Urinary bladder (tissue), 4 donors: Measurements from ENCODE around the gene DGKD. TPM values are rescaled to one million over a fixed set of nuclear protein-coding genes. Genes with fewer than 3 reads are reported as not detected.

ENCODE experiments used
- DNase-seq: peaks from one replicate; pipeline ENCODE4 v3.0.0-alpha.2; 2015; ENCODE audit errors: extremely low spot score
- H3K27ac ChIP-seq: one replicate; pipeline ENCODE4 v1.5.1; 2013; ENCODE audit warnings: low read depth, mild to moderate bottlenecking, moderate library complexity
- H3K36me3 ChIP-seq: one replicate; pipeline ENCODE4 v1.6.1; 2013; ENCODE audit warnings: mild to moderate bottlenecking, moderate library complexity; ENCODE audit not compliant: insufficient read depth
- H3K4me1 ChIP-seq: one replicate; pipeline ENCODE4 v1.6.1; 2013; ENCODE audit warnings: mild to moderate bottlenecking, moderate library complexity; ENCODE audit not compliant: insufficient read depth
- H3K4me3 ChIP-seq: one replicate; pipeline ENCODE4 v1.5.1; 2013; ENCODE audit warnings: low read depth, low read length
- WGBS: extraction: QIAGEN DNeasy Blood & Tissue Kit; methylation state at CpG from one replicate; pipeline ENCODE4 v1.1.7; 2013; 5-methylcytosine and 5-hydroxymethylcytosine counted together
- polyA plus RNA-seq: library from polyadenylated mRNA; stranded (reverse); fragments of 200-250 nt; gene quantifications from one replicate; pipeline ENCODE4 v1.2.3, GENCODE V29; 2013
- small RNA-seq: library from RNA; depleted of rRNA; stranded (forward); fragments of <200 nt; gene quantifications from one replicate; pipeline ENCODE3, GENCODE V24; 2014
- total RNA-seq: library from RNA; depleted of rRNA; stranded (reverse); fragments of >200 nt; gene quantifications from one replicate; pipeline ENCODE4 v1.2.3, GENCODE V29; 2014
- donor health status: healthy with polysubstance abuse.
- donor health status: healthy.

DGKD gene
- total and polyA plus RNA-seq, 2 donors, result 13.3 to 26.4 TPM

- Histone ChIP-seq H3K36me3 (peaks cover 4% of the 10 kb centered on the region), H3K4me1 (no peaks in the 10 kb centered on the region), H3K27ac (no peak overlapping the region), H3K4me3 (no peak overlapping the region)
- WGBS, result 65% methylated on average over 2 of the region's 2 CpGs
- DNase-seq, result no peak
These were observed 145.6 kb downstream of the DGKD start for GRCh38 chr2:233499928-233500327.

DNA sequence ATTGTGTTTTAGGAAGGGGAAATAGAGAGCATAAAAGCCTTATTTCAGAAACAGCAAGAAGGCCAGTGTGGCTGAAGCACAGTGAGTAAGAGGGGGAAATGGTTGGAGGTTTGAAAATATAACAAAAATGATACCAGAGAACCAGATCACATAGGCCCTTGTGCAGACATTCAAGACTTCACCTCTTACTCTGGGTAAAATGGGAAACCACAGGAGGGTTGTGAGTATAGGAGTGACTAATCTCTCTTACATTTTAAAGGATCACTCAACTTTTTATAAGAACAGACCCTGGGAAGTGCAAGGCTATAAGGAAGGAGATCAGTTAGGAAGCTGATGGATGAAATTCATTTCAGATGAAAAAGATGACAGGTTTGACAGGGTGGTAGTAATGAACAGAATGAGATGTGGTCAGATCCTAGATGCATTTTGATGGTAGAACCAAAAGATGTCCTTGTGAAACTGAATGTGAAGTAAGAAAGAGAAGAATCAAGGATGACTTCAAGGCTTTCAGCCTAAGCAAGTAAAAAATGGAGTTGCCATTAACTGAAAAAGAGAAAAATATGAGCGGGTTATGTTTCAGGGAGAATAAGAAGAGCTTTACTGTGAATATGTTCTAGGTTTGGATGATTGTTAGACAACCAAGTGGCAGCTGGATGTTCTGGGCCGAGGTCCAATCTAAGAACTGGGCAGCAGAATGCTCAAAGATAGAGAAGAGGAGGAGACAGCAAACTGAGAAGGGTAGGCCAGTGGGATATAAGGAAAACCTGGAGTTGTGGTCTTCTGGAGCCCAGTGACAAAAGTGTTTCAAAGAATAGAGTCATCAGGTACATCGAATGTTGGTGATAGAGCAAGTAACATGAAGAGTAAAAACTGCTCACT is 147.1 kb downstream of the DGKD start:
- no peak for DNase-seq
- Histone ChIP-seq H3K4me1 (no peaks in the 10 kb centered on the region), H3K4me3 (no peak overlapping the region), H3K36me3 (peaks cover 4% of the 10 kb centered on the region), H3K27ac (no peak overlapping the region)
- WGBS, result 96% methylated on average over 3 of the region's 3 CpGs

DNA sequence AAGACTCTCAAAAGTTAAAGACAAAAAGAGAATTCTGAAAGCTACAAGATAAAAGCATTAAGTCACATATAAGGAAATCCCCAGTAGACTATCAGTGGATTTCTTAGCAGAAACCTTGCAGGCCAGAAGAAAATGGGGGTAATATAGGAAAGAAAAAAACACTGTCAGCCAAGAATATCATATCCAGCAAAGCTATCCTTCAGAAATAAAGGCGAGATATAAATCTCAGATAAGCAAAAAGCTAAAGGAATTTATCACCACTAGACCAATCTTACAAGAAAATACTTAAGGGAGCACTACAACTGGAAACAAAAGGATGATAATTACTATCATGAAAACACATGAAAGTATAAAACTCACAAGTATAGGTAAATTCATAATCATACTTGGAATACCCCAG is 149.2 kb downstream of the DGKD start:
- no peak overlapping the region for H3K27ac ChIP-seq
- H3K4me1 ChIP-seq, result no peaks in the 10 kb centered on the region
- WGBS, result 96% methylated on average over 1 of the region's 1 CpG
- no peak overlapping the region for H3K4me3 ChIP-seq
- no peak for DNase-seq
- H3K36me3 ChIP-seq, result peaks cover 6% of the 10 kb centered on the region

DNA sequence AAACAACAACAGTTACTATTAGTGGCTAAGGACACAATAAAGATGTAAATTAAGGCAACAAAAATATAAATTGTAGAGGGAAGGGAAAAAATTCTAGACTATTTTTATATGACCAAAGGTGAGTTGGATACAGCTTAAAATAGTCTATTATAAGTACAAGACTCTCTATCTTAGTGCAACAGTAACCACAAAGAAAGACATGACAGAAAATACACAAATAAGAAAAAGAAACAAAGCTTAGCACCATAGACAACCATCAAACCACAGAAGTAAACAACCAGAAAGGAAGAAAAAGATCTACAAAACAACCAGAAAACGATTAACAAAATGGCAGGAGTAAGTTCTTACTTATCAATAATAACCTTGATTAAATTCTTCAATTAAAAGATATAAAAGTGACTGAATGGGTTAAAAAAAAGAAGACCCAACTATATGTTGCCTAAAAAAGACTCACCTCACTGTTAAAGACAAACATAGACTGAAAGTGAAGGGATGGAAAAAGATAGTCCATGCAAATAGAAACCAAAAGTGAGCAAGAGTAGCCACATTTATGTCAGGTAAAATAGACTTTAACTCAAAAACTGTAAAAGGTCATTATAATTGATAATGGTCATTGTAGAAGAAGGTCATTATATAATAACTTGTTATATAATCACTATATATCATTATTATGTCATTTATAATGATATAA is 149.8 kb downstream of the DGKD start:
- Histone ChIP-seq H3K4me1 (no peaks in the 10 kb centered on the region), H3K4me3 (no peak overlapping the region), H3K36me3 (peaks cover 6% of the 10 kb centered on the region), H3K27ac (no peak overlapping the region)
- DNase-seq, result no peak
- WGBS, result 96% methylated on average over 1 of the region's 1 CpG

- Histone ChIP-seq H3K4me1 (no peaks in the 10 kb centered on the region), H3K36me3 (peaks cover 3% of the 10 kb centered on the region), H3K27ac (no peak overlapping the region), H3K4me3 (no peak overlapping the region)
- WGBS, result 61% methylated on average over 7 of the region's 7 CpGs
- DNase-seq, result no peak
These were observed 159.8 kb downstream of the DGKD start for GRCh38 chr2:233513953-233514655.

GRCh38 chr2:233519787-233520611 is 165.7 kb downstream of the DGKD start:
- no peak overlapping the region for H3K4me3 ChIP-seq
- no peak overlapping the region for H3K27ac ChIP-seq
- no peaks in the 10 kb centered on the region for H3K36me3 ChIP-seq
- DNase-seq, result no peak
- 78% methylated on average over 3 of the region's 3 CpGs for WGBS
- H3K4me1 ChIP-seq, result no peaks in the 10 kb centered on the region

Small RNA genes lying within 50 kb of the gene (small RNA-seq; reads per million reads assigned to genes)
- not detected for gene RF00019

Other genes with a start within 250 kb of the DGKD start
- gene ATG16L1, start 102.8 kb upstream of the DGKD start, total RNA-seq, result 29.5 TPM
- 24.5 TPM for gene ATG16L1, start 102.8 kb upstream of the DGKD start, polyA plus RNA-seq
- gene SAG, start 46.7 kb upstream of the DGKD start, total RNA-seq, result not detected
- gene SAG, start 46.7 kb upstream of the DGKD start, polyA plus RNA-seq, result 0.03 TPM
- gene USP40, start 212.3 kb downstream of the DGKD start, total RNA-seq, result 59.6 TPM
- gene USP40, start 212.3 kb downstream of the DGKD start, polyA plus RNA-seq, result 16.0 TPM